Ovary (tissue), 9 donors: ENCODE results near the gene XG. TPM values are rescaled to one million over a fixed set of nuclear protein-coding genes. Genes with fewer than 3 reads are reported as not detected.
"Not testable (repeated sequence)": the region's sequence is repeated elsewhere in the genome, so short reads cannot be mapped to it uniquely, and the experiment has no call there.

Source experiments
- DNase-seq, 5 donors: peaks; one replicate each; pipeline ENCODE4 v3.0.0-alpha.2; 2019 to 2020
- H3K27ac ChIP-seq, 2 donors: fragments of 200-600 bp; one replicate each; pipeline versions ENCODE4 v1.5.1 to v1.8.0; 2019 to 2022
- H3K27me3 ChIP-seq: fragments of 200-600 bp; one replicate; pipeline ENCODE4 v1.8.0; 2022
- H3K36me3 ChIP-seq: fragments of 200-600 bp; sonication (generic); one replicate; pipeline ENCODE4 v1.5.1; 2019
- H3K4me1 ChIP-seq: one replicate; pipeline ENCODE4 v1.8.1; 2013; ENCODE audit warnings: mild to moderate bottlenecking, moderate library complexity; ENCODE audit not compliant: insufficient read depth
- H3K4me3 ChIP-seq: fragments of 200-600 bp; sonication (generic); one replicate; pipeline ENCODE4 v1.5.1; 2017
- H3K9me3 ChIP-seq, 2 donors: fragments of 200-600 bp in 1 of 2; sonication (generic) in 1 of 2; one replicate each; pipeline versions ENCODE4 v1.5.1 to v1.8.1; 2013 to 2019; ENCODE audit warnings: mild to moderate bottlenecking in 1 of 2, moderate library complexity in 1 of 2
- EP300 ChIP-seq: sonication (generic); formaldehyde crosslinking; IDR thresholded peaks from one replicate; pipeline ENCODE4 v1.6.1; 2017; ENCODE audit warnings: antibody characterized with exemption
- POLR2A ChIP-seq: fragments of 450-650 bp; IDR thresholded peaks from one replicate; pipeline ENCODE4 v1.6.1; 2017; ENCODE audit warnings: antibody characterized with exemption, mild to moderate bottlenecking, moderate library complexity
- WGBS, 3 donors: extraction: QIAGEN DNeasy Blood & Tissue Kit in 1 of 3; methylation state at CpG; one replicate each; pipeline versions ENCODE4 v1.1.5 to v1.1.7; 2013 to 2017; 5-methylcytosine and 5-hydroxymethylcytosine counted together
- intact Hi-C, 4 donors: fragments of 100-400 bp; cut with DNase I; formaldehyde crosslinking; loops; one replicate each; pipeline versions ENCODE4 v1.11.0 to v1.15.1; 2022 to 2023
- polyA plus RNA-seq, 2 donors: library from polyadenylated mRNA; stranded (reverse); fragments of 200-250 nt in 1 of 2; fragments of 350-450 nt in 1 of 2; fragmentation: Illumina TruSeq in 1 of 2; extraction: RNeasy Lipid Tissue Mini Kit (QIAGEN cat#74804) in 1 of 2; gene quantifications; one replicate each; pipeline ENCODE4 v1.2.3, GENCODE V29; 2013 to 2014
- total RNA-seq, 7 donors: library from RNA; depleted of rRNA in 2 of 7; stranded (reverse); fragments of >200 nt in 2 of 7; fragmentation: NEBNext Ultra II Directional in 3 of 7; extraction: Animal tissue kit (Norgen Biotek cat#: 25700) in 3 of 7; gene quantifications; one replicate each; pipeline versions ENCODE4 v1.1.0 to v1.2.4, GENCODE V29; 2016 to 2023
- TF ChIP-seq, protein P1 (sequence below), 3 donors: fragments of 450-650 bp in 2 of 3; fragments of 200-600 bp in 1 of 3; IDR thresholded peaks; one replicate each; pipeline versions ENCODE4 v1.5.1 to v1.8.0; 2016 to 2022; ENCODE audit warnings: antibody characterized with exemption in 3 of 3, mild to moderate bottlenecking in 1 of 3
- donor health status: DM: no; HTN: no; CAD: no; lungs with moderate emphysema.
- donor health status: DM: no; HTN: no; CAD: no.
- donor health status: Bipolar disorder and iron deficiency.
- donor health status: DM: yes; HTN: yes; CAD: no.
- donor health status: DM: no; HTN: no; CAD: no.
- donor health status: DM: yes; HTN: yes; CAD: no.

The XG gene
- total and polyA plus RNA-seq, 9 donors = 0.15 to 0.98 (median 0.27) TPM; not detected in 2

DNA sequence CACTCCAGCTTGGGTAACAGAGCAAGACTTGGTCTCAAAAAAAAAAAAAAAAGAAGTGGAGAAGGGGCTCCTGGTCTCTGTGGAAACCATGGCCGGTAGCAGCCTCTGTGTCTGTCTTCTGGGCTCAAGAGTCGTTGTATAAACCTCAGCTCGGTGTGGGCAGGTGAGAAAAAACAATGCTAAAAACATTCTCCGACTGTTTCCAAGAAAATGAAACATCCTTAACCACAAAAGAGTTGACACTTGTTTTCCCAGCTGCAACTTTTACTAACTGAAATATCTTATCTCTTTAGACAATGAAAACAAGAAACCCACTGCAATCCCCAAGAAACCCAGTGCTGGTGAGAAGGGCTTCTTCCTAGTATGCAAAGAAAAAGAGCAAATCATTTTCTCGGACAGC lies 34.5 kb upstream of the XG start:
- Histone ChIP-seq H3K4me3 (no peak overlapping the region), H3K9me3 (no peaks in the 10 kb centered on the region), H3K27ac (no peak overlapping the region), H3K27me3 (no peaks in the 10 kb centered on the region), H3K36me3 (no peaks in the 10 kb centered on the region), H3K4me1 (peaks cover 7% of the 10 kb centered on the region)
- WGBS, 3 donors = 21 to 40% (median 22%) methylated on average over 5 of the region's 5 CpGs
- intact Hi-C loops = no loop called here
- no peak for DNase-seq
- TF ChIP-seq EP300 (no peak), POLR2A (no peak)
- TF ChIP-seq, protein P1, sequence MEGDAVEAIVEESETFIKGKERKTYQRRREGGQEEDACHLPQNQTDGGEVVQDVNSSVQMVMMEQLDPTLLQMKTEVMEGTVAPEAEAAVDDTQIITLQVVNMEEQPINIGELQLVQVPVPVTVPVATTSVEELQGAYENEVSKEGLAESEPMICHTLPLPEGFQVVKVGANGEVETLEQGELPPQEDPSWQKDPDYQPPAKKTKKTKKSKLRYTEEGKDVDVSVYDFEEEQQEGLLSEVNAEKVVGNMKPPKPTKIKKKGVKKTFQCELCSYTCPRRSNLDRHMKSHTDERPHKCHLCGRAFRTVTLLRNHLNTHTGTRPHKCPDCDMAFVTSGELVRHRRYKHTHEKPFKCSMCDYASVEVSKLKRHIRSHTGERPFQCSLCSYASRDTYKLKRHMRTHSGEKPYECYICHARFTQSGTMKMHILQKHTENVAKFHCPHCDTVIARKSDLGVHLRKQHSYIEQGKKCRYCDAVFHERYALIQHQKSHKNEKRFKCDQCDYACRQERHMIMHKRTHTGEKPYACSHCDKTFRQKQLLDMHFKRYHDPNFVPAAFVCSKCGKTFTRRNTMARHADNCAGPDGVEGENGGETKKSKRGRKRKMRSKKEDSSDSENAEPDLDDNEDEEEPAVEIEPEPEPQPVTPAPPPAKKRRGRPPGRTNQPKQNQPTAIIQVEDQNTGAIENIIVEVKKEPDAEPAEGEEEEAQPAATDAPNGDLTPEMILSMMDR (IDR thresholded peaks at IDR 0.05) = no peak

DNA sequence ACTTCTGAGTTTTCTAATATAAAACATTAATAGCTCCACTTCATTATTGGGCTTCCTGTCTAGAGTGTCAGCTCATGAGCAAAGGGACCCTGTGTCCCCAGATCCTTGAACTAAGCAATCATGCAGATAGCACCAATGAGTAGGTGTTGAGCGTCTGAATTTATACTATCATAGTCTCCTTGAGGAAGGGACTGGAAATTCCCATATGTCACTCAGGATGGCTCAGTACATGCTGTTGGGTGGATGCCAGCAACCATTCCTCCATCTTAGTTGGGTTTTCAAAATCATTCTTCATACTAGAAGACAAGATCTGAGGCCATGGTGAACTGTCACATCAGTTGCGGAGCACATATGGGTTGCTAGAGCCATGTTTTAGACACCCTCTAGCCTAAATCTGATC lies 33.0 kb upstream of the XG start:
- Histone ChIP-seq H3K4me1 (no peaks in the 10 kb centered on the region), H3K4me3 (no peak overlapping the region), H3K9me3 (no peaks in the 10 kb centered on the region), H3K27me3 (no peaks in the 10 kb centered on the region), H3K36me3 (no peaks in the 10 kb centered on the region), H3K27ac (no peak overlapping the region)
- TF ChIP-seq POLR2A = no peak
- TF ChIP-seq, protein P1 (IDR thresholded peaks at IDR 0.05) = no peak
- intact Hi-C loops = no loop called here
- 95 to 99% (median 98%) methylated on average over 2 of the region's 2 CpGs for WGBS, 3 donors
- DNase-seq = no peak

DNA sequence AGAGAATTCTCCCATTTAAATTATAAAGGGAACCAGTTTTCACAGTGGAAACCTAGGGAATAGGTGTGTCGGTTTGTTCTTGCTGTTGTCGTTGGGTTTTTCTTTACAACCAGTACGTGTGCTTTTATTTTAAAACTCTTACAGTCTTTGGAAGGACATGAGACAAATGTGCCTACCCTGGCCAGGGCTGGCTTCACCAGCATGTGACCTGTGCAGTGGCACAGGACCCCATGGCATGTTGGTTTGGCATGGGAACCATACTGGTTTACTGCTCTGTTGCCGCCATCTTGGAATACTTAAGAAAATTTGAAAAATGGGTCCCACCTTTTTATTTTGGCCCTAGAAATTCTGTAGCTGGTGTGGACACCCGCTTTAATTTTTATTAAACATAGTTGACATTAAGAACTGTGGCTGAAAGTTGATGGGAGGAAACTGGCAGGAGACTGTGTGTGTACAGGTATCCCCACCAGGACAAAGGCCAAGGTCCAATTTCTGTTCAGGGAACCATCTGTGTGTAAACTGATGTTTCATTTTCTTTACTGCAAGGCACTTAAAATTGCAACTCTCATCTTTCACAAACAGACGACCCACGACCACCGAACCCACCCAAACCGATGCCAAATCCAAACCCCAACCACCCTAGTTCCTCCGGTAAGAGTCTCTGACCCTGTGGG lies 31.9 kb upstream of the XG start:
- no peak for TF ChIP-seq POLR2A
- TF ChIP-seq EP300 = no peak
- TF ChIP-seq, protein P1 (IDR thresholded peaks at IDR 0.05) = no peak
- no peak overlapping the region for H3K4me3 ChIP-seq
- 96% methylated on average over 10 of the region's 10 CpGs for WGBS, 3 donors
- no peaks in the 10 kb centered on the region for H3K27me3 ChIP-seq
- H3K9me3 ChIP-seq = no peaks in the 10 kb centered on the region
- no peaks in the 10 kb centered on the region for H3K36me3 ChIP-seq
- H3K4me1 ChIP-seq = no peaks in the 10 kb centered on the region
- peak in 1 of 5 donors; percentile 3 for DNase-seq
- no peak overlapping the region for H3K27ac ChIP-seq
- intact Hi-C loops = no loop called here

DNA sequence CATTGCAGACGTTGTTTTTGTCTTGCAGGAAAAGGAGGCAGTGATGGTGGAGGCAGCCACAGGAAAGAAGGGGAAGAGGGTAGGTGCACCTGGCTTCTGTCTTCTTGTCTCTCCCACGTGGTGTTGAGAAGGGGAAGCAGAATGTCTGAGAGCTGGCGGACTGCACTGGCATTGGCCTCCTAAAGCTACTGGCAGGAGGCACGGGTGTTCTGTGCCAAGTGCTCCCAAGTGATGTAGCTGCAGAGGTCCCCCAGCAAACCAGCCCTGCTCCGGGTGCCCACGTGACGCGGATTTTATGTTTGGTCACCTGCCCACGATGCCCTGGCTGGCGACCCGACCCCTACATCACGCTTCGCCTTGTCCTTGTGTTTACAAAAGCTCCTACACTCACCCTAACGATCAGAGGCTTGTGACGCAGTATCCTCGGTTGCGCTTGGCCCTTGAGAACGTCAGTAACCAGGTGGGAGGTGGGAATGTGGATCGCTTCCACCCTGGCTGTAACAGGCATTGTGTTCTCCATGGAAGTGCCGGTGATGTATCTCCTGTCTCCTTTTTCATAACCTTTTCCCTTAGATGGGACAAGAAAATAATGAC lies 28.5 kb upstream of the XG start:
- intact Hi-C loops = no loop called here
- Histone ChIP-seq H3K27me3 (no peaks in the 10 kb centered on the region), H3K4me1 (no peaks in the 10 kb centered on the region), H3K9me3 (no peaks in the 10 kb centered on the region), H3K36me3 (no peaks in the 10 kb centered on the region), H3K4me3 (no peak overlapping the region), H3K27ac (no peak overlapping the region)
- DNase-seq = no peak
- TF ChIP-seq EP300 (no peak), POLR2A (no peak)
- TF ChIP-seq, protein P1 (IDR thresholded peaks at IDR 0.05) = no peak
- 84 to 93% (median 88%) methylated on average over 20 of the region's 20 CpGs for whole genome bisulfite sequencing, 3 donors

DNA sequence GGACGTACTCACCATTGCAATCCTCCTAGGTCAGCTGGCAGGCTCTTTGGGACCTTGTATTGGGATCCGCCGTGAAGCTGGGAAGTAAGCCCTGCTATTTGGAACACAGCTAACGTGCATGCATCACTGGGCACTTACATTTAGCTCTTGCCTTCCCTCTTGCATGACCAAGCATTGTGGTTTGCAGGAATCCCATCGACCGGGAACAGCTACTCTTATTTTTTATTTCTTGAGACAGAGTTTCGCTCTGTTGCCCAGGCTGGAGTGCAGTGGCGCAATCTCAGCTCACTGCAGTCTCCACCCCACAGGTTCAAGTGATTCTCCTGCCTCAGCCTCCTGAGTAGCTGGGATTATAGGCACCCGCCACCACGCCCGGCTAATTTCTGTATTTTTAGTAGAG lies 24.6 kb upstream of the XG start:
- H3K9me3 ChIP-seq, H3K4me1 ChIP-seq, H3K27ac ChIP-seq, DNase-seq, H3K4me3 ChIP-seq, intact Hi-C loops, H3K36me3 ChIP-seq, H3K27me3 ChIP-seq: not testable (repeated sequence)
- WGBS, 3 donors = 96 to 97% (median 96%) methylated on average over 11 of the region's 11 CpGs
